H1 (cell line): ENCODE results near the gene TAC4. TPM values are rescaled to one million over a fixed set of nuclear protein-coding genes. Genes with fewer than 3 reads are reported as not detected.

Experiments used
- CTCF ChIA-PET: fragments of 300-600 bp; sonication (Branson Sonifier 250); formaldehyde crosslinking; loops from one replicate; lab custom pipeline; 2021; ENCODE audit not compliant: partially characterized antibody; lab: Charles Lee
- POLR2A ChIA-PET: fragments of 300-600 bp; sonication (Branson Sonifier 250); formaldehyde crosslinking; loops from one replicate; lab custom pipeline; 2021; ENCODE audit warnings: inconsistent platforms; ENCODE audit not compliant: partially characterized antibody; lab: Charles Lee
- DNase-seq, 2 experiments: peaks; one replicate each; pipeline versions ENCODE4 v3.0.0 to v3.0.0-alpha.2; 2010 to 2022; ENCODE audit warnings: low spot score in 2 of 2, low read depth in 1 of 2, mixed read lengths in 1 of 2
- FAIRE-seq: peaks from 2 replicates; lab custom pipeline; 2011; peaks lifted over from hg19 to GRCh38; lab: Jason Lieb, UNC
- H2AFZ ChIP-seq: 2 replicates; pipeline ENCODE4 v1.8.1; 2012; ENCODE audit warnings: low read length, inconsistent platforms
- H2AK5ac ChIP-seq: 2 replicates; pipeline ENCODE4 v1.6.1; 2013; ENCODE audit warnings: low read depth, low read length
- H2BK120ac ChIP-seq: replicated peaks from 2 replicates; pipeline ENCODE3; 2013; ENCODE audit warnings: low read depth, low read length, inconsistent platforms
- H2BK12ac ChIP-seq: 2 replicates; pipeline ENCODE4 v1.6.1; 2013; ENCODE audit warnings: low read depth, low read length
- H2BK15ac ChIP-seq: 2 replicates; pipeline ENCODE4 v1.6.1; 2013; ENCODE audit warnings: low read length
- H2BK20ac ChIP-seq: 2 replicates; pipeline ENCODE4 v1.6.1; 2013; ENCODE audit warnings: low read length
- H2BK5ac ChIP-seq: 2 replicates; pipeline ENCODE4 v1.6.1; 2013; ENCODE audit warnings: low read depth, low read length
- H3K14ac ChIP-seq: 2 replicates; pipeline ENCODE4 v1.6.1; 2013; ENCODE audit warnings: inconsistent platforms; ENCODE audit not compliant: insufficient read length
- H3K18ac ChIP-seq: 2 replicates; pipeline ENCODE4 v1.6.1; 2013; ENCODE audit warnings: low read length; ENCODE audit errors: extremely low read depth
- H3K23ac ChIP-seq: 2 replicates; pipeline ENCODE4 v1.6.1; 2013; ENCODE audit warnings: inconsistent platforms; ENCODE audit not compliant: insufficient read length
- H3K23me2 ChIP-seq: 2 replicates; pipeline ENCODE4 v1.6.1; 2013; ENCODE audit warnings: low read depth, low read length
- H3K27ac ChIP-seq: 2 replicates; pipeline ENCODE4 v1.6.1; 2011; ENCODE audit warnings: low read depth, low read length, inconsistent platforms
- H3K27me3 ChIP-seq, 4 experiments: replicated peaks in 1 of 4; 1 replicate in 1 of 4; 2 replicates in 3 of 4; pipeline versions ENCODE4 v1.6.1 to v1.8.1; 2011 to 2013; ENCODE audit warnings: low read length in 3 of 4, mild to moderate bottlenecking in 3 of 4, inconsistent platforms in 2 of 4, mixed read lengths in 2 of 4, moderate library complexity in 1 of 4; ENCODE audit not compliant: control insufficient read depth in 3 of 4, insufficient read depth in 3 of 4; ENCODE audit errors: extremely low read depth in 1 of 4
- H3K36me3 ChIP-seq, 4 experiments: 2 replicates each; pipeline versions ENCODE4 v1.6.1 to v1.8.1; 2011 to 2013; ENCODE audit warnings: mild to moderate bottlenecking in 4 of 4, low read length in 3 of 4, moderate library complexity in 2 of 4, control low read depth in 1 of 4, inconsistent platforms in 1 of 4; ENCODE audit not compliant: insufficient read depth in 4 of 4, control insufficient read depth in 2 of 4
- H3K4ac ChIP-seq: replicated peaks from 2 replicates; pipeline ENCODE3; 2013; ENCODE audit warnings: low read length, low read depth, mixed read lengths, inconsistent platforms; ENCODE audit not compliant: insufficient read length
- H3K4me1 ChIP-seq, 4 experiments: replicated peaks in 1 of 4; 1 replicate in 1 of 4; 2 replicates in 3 of 4; pipeline versions ENCODE4 v1.6.1 to v1.8.1; 2011 to 2013; ENCODE audit warnings: low read length in 3 of 4, inconsistent platforms in 2 of 4, mixed read lengths in 1 of 4; ENCODE audit not compliant: insufficient read depth in 4 of 4, control insufficient read depth in 3 of 4
- H3K4me2 ChIP-seq, 2 experiments: 2 replicates each; pipeline versions ENCODE4 v1.6.1 to v1.8.1; 2011 to 2013; ENCODE audit warnings: low read depth in 2 of 2, low read length in 2 of 2, control low read depth in 1 of 2, inconsistent platforms in 1 of 2, mild to moderate bottlenecking in 1 of 2; ENCODE audit not compliant: insufficient read depth in 1 of 2
- H3K4me3 ChIP-seq, 4 experiments: fragments of 200-600, 300-600 bp in 1 of 4; sonication (generic), shearing (Covaris generic), sonication (Bioruptor Twin) in 1 of 4; 2 replicates each; pipeline versions ENCODE4 v1.5.1 to v1.8.1; 2011 to 2016; ENCODE audit warnings: low read length in 4 of 4, low read depth in 3 of 4, control low read depth in 2 of 4, inconsistent platforms in 2 of 4, mild to moderate bottlenecking in 2 of 4, mixed read lengths in 1 of 4, moderate library complexity in 1 of 4; ENCODE audit not compliant: insufficient read depth in 2 of 4; ENCODE audit errors: extremely low read depth in 1 of 4
- H3K56ac ChIP-seq: replicated peaks from 2 replicates; pipeline ENCODE3; 2013; ENCODE audit warnings: low read depth, mild to moderate bottlenecking, mixed read lengths, low read length, inconsistent platforms; ENCODE audit not compliant: insufficient read length
- H3K79me1 ChIP-seq: 2 replicates; pipeline ENCODE4 v1.6.1; 2013; ENCODE audit warnings: low read depth, low read length, control low read depth
- H3K79me2 ChIP-seq, 2 experiments: 2 replicates each; pipeline versions ENCODE4 v1.6.1 to v1.8.1; 2012 to 2013; ENCODE audit warnings: low read length in 2 of 2, mild to moderate bottlenecking in 2 of 2, inconsistent platforms in 1 of 2; ENCODE audit not compliant: insufficient read depth in 2 of 2, control insufficient read depth in 1 of 2
- H3K9ac ChIP-seq, 4 experiments: replicated peaks in 1 of 4; 1 replicate in 1 of 4; 2 replicates in 3 of 4; pipeline versions ENCODE4 v1.6.1 to v1.8.1; 2011 to 2013; ENCODE audit warnings: low read depth in 3 of 4, low read length in 3 of 4, control low read depth in 2 of 4, mild to moderate bottlenecking in 2 of 4, moderate library complexity in 2 of 4, inconsistent platforms in 1 of 4; ENCODE audit errors: extremely low read depth in 1 of 4
- H3K9me3 ChIP-seq, 2 experiments: 2 replicates each; pipeline versions ENCODE4 v1.6.1 to v1.8.1; 2012 to 2013; ENCODE audit warnings: mild to moderate bottlenecking in 2 of 2, moderate library complexity in 2 of 2, control low read depth in 1 of 2, inconsistent platforms in 1 of 2, low read depth in 1 of 2, low read length in 1 of 2, mixed read lengths in 1 of 2; ENCODE audit not compliant: insufficient read depth in 2 of 2
- H4K20me1 ChIP-seq, 2 experiments: replicated peaks in 1 of 2; 2 replicates each; pipeline versions ENCODE3 to v1.8.1; 2011 to 2013; ENCODE audit warnings: inconsistent platforms in 2 of 2, low read length in 2 of 2, mild to moderate bottlenecking in 1 of 2; ENCODE audit not compliant: insufficient read depth in 2 of 2, control insufficient read depth in 1 of 2
- H4K5ac ChIP-seq: 2 replicates; pipeline ENCODE4 v1.6.1; 2013; ENCODE audit warnings: low read length, low read depth, mixed read lengths, inconsistent platforms; ENCODE audit not compliant: insufficient read length
- H4K8ac ChIP-seq: 2 replicates; pipeline ENCODE4 v1.8.0; 2013; ENCODE audit warnings: mild to moderate bottlenecking, moderate library complexity, low read length, inconsistent platforms; ENCODE audit not compliant: insufficient read depth; ENCODE audit errors: extremely low read depth
- H4K91ac ChIP-seq: replicated peaks from 2 replicates; pipeline ENCODE3; 2013; ENCODE audit warnings: low read length, mixed read lengths, inconsistent platforms; ENCODE audit not compliant: insufficient read length
- BACH1 ChIP-seq: IDR thresholded peaks from 2 replicates; pipeline ENCODE4 v1.6.1; 2012; ENCODE audit warnings: low read length, improper control_type of control experiment
- BRCA1 ChIP-seq: IDR thresholded peaks from 2 replicates; pipeline ENCODE4 v1.6.1; 2012; ENCODE audit warnings: low read depth, low read length, improper control_type of control experiment
- CTCF ChIP-seq, 3 experiments: IDR thresholded peaks; 1 replicate in 2 of 3; 2 replicates in 1 of 3; pipeline versions ENCODE4 v1.5.1 to v1.6.1; 2011; ENCODE audit warnings: low read length in 3 of 3, mild to moderate bottlenecking in 3 of 3, inconsistent platforms in 2 of 3, low read depth in 1 of 3, moderate library complexity in 1 of 3; ENCODE audit not compliant: insufficient read depth in 1 of 3; ENCODE audit errors: control extremely low read depth in 1 of 3
- SAP30 ChIP-seq: fragments of 300-600 bp; sonication (generic); IDR thresholded peaks from 2 replicates; pipeline ENCODE4 v1.7.1; 2012; ENCODE audit warnings: low read length, moderate library complexity, mild to moderate bottlenecking, inconsistent platforms; ENCODE audit not compliant: insufficient read depth, insufficient replicate concordance
- WGBS, 2 experiments: shearing (Covaris generic) in 1 of 2; methylation state at CpG; one replicate each; pipeline versions ENCODE4 v1.1.6 to v1.1.7; 2013 to 2015; ENCODE audit warnings: low lambda C conversion rate in 2 of 2, mixed read lengths in 2 of 2, inconsistent platforms in 1 of 2, low coverage in 1 of 2, missing lambda C conversion rate in 1 of 2; ENCODE audit not compliant: insufficient replicate concordance in 2 of 2, insufficient coverage in 1 of 2, insufficient read length in 1 of 2; ENCODE audit errors: extremely low coverage in 1 of 2, missing lambda C conversion rate in 1 of 2; 5-methylcytosine and 5-hydroxymethylcytosine counted together
- polyA plus RNA-seq, 7 experiments: library from polyadenylated mRNA; depleted of rRNA in 3 of 7; stranded (reverse) in 5 of 7; unstranded in 2 of 7; fragments of >200 nt in 5 of 7; fragments of 200-250 nt in 2 of 7; gene quantifications; 1 replicate in 5 of 7; 2 replicates in 1 of 7; 4 replicates in 1 of 7; pipeline versions ENCODE4 v1.2.1 to v1.2.3, GENCODE V29; 2011 to 2013; ENCODE audit warnings: missing spikeins in 2 of 7, mixed read lengths in 2 of 7
- total RNA-seq: library from RNA; stranded (reverse); fragmentation: NEBNext Ultra II Directional; extraction: Animal tissue kit (Norgen Biotek cat#: 25700); gene quantifications from 2 replicates; pipeline ENCODE4 v1.2.1, GENCODE V29; 2021

TAC4 gene
- total and polyA plus RNA-seq, 2 of the 8 experiments (the other 6 are each of a cell fraction or from before 2014, with no cell fraction given): 0.15 TPM; not detected in 1

DNA sequence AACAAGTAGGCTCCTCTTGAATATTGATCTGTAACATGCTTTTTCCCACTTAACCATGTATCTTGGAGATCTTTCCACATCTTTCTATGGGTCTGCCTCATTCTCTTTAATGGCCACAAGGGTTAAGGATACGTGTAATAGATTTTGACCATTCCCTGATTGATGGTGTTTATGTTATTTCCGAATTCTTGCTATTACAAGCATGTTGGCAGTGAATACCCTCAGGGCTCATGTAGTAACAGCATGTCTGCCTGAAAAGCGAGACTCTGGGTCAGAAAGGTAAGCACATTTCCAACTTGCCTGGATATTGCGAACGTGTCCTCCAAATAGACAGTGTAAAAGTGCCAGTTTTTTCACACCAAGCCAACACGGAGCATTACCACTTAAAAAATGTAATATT is 5.0 kb downstream of the TAC4 start:
- H3K36me3 ChIP-seq: no peaks in the 10 kb centered on the region; a peak in 1 of 8 replicates
- no peaks in the 10 kb centered on the region for H3K79me2 ChIP-seq
- no peak overlapping the region for H3K27ac ChIP-seq
- H2BK5ac ChIP-seq: no peak overlapping the region
- no peak overlapping the region for H3K18ac ChIP-seq
- 0 out of 7 replicates have a peak, but pooled peaks cover 0 to 2% (median 0%) of the 10 kb centered on the region in 4 experiments for H3K4me1 ChIP-seq
- H3K56ac ChIP-seq: no peak overlapping the region
- no peaks in the 10 kb centered on the region; the same call in 1 of the 2 replicates for H3K23me2 ChIP-seq
- H3K9ac ChIP-seq: no peak overlapping the region
- H2BK120ac ChIP-seq: no peak overlapping the region
- no peak for FAIRE-seq
- WGBS, 2 experiments: 92% methylated on average over 6 of the region's 6 CpGs; no CpG with 5 or more reads in 1 of the 2 experiments
- no peak overlapping the region for H3K14ac ChIP-seq
- no peak overlapping the region for H4K8ac ChIP-seq
- H3K27me3 ChIP-seq: no peaks in the 10 kb centered on the region
- no peak overlapping the region for H3K4me3 ChIP-seq
- ChIA-PET CTCF (interaction anchor here (0.6 to 26.5 kb wide), 10 partner anchors 9 to 798 kb away, joined by 3 to 547 read pairs (median 3); partner anchors contain the start of genes DLX3 and SLC35B1), POLR2A (no interaction called here)
- H2BK20ac ChIP-seq: no peak overlapping the region
- H2AFZ ChIP-seq: no peak overlapping the region
- H3K9me3 ChIP-seq: no peaks in the 10 kb centered on the region
- no peaks in the 10 kb centered on the region for H3K79me1 ChIP-seq
- H3K4me2 ChIP-seq: no peak overlapping the region
- no peak overlapping the region for H2AK5ac ChIP-seq
- no peak overlapping the region for H4K91ac ChIP-seq
- no peak overlapping the region for H2BK15ac ChIP-seq
- no peak overlapping the region for H2BK12ac ChIP-seq
- peaks cover 4 to 10% of the 10 kb centered on the region in 2 experiments for H4K20me1 ChIP-seq
- TF ChIP-seq BACH1 (no peak), SAP30 (no peak), BRCA1 (no peak), CTCF (IDR thresholded peaks at IDR 0.05; ENCODE audit: control extremely low read depth in 1 of 3, insufficient read depth in 1 of 3, low read depth in 1 of 3, low read length in 3 of 3) (no peak)
- no peak overlapping the region for H3K4ac ChIP-seq
- no peak overlapping the region for H3K23ac ChIP-seq
- no peak for DNase-seq
- H4K5ac ChIP-seq: no peak overlapping the region
